ENCODE results near the gene SLCO1C1.
"Not testable (repeated sequence)": the region's sequence is repeated elsewhere in the genome, so short reads cannot be mapped to it uniquely, and the experiment has no call there.

Gene SLCO1C1

GRCh38 chr12:20695232-20695631 is at the start of gene SLCO1C1:
Gene SLCO1C1 (plus strand): TSS chr12:20695332. CDS start chr12:20699577, 4,245 bp downstream.
- DNase-seq: no peak

GRCh38 chr12:20646239-20646827 is 48.8 kb upstream of the SLCO1C1 start:
- no peak for DNase-seq

GRCh38 chr12:20653871-20654270 is 41.3 kb upstream of the SLCO1C1 start:
- no peak for DNase-seq

GRCh38 chr12:20656600-20656999 is 38.5 kb upstream of the SLCO1C1 start:
- DNase-seq: no peak

- DNase-seq: no peak
Observed at GRCh38 chr12:20657496-20657895, 37.6 kb upstream of the SLCO1C1 start.

GRCh38 chr12:20681334-20681733 is 13.8 kb upstream of the SLCO1C1 start:
- DNase-seq: no peak

GRCh38 chr12:20696181-20696905 is 1.2 kb downstream of the SLCO1C1 start:
- no peak for DNase-seq

GRCh38 chr12:20701106-20701505 is 6.0 kb downstream of the SLCO1C1 start:
- DNase-seq: no peak

GRCh38 chr12:20704860-20705259 is 9.7 kb downstream of the SLCO1C1 start:
- no peak for DNase-seq

- no peak for DNase-seq
Observed at GRCh38 chr12:20711846-20712245, 16.7 kb downstream of the SLCO1C1 start.

GRCh38 chr12:20716037-20716436 is 20.9 kb downstream of the SLCO1C1 start:
- DNase-seq: no peak

- DNase-seq: no peak
Observed at GRCh38 chr12:20716985-20717384, 21.9 kb downstream of the SLCO1C1 start.

- DNase-seq: no peak
Observed at GRCh38 chr12:20718294-20718693, 23.2 kb downstream of the SLCO1C1 start.

GRCh38 chr12:20722142-20722541 is 27.0 kb downstream of the SLCO1C1 start:
- no peak for DNase-seq

GRCh38 chr12:20731274-20731673 is 36.1 kb downstream of the SLCO1C1 start:
- DNase-seq: no peak

- no peak for DNase-seq
Observed at GRCh38 chr12:20740972-20741371, 45.8 kb downstream of the SLCO1C1 start.

- DNase-seq: no peak
Observed at GRCh38 chr12:20748198-20748597, 53.1 kb downstream of the SLCO1C1 start.

GRCh38 chr12:20751046-20751445 is 55.9 kb downstream of the SLCO1C1 start:
- no peak for DNase-seq

GRCh38 chr12:20777420-20777819 is 82.3 kb downstream of the SLCO1C1 start:
- no peak for DNase-seq

- no peak for DNase-seq
Observed at GRCh38 chr12:20778969-20779368, 83.8 kb downstream of the SLCO1C1 start.

- DNase-seq: not testable (repeated sequence)
Observed at GRCh38 chr12:20779971-20780370, 84.8 kb downstream of the SLCO1C1 start.

GRCh38 chr12:20783796-20784357 is 88.7 kb downstream of the SLCO1C1 start:
- not testable (repeated sequence) for DNase-seq

GRCh38 chr12:20792971-20793370 is 97.8 kb downstream of the SLCO1C1 start:
- no peak for DNase-seq

- DNase-seq: no peak
Observed at GRCh38 chr12:20798554-20798953, 103.4 kb downstream of the SLCO1C1 start.
